HG02943 (cell line): ENCODE data around the gene AGTRAP.

Source experiments
- ATAC-seq: cut with Tn5 transposase; IDR thresholded peaks from one replicate; pipeline ENCODE4 v1.9.1; 2021; ENCODE audit warnings: mild to moderate bottlenecking, low read depth, moderate library complexity; ENCODE audit not compliant: unreplicated experiment

AGTRAP gene

GRCh38 chr1:11795238-11795890, 59.4 kb downstream of the AGTRAP start:
- no peak for ATAC-seq

- no peak for ATAC-seq
Measured at GRCh38 chr1:11796036-11796828, 60.3 kb downstream of the AGTRAP start.

- ATAC-seq = no peak
Measured at GRCh38 chr1:11797525-11798216, 61.7 kb downstream of the AGTRAP start.

- no peak for ATAC-seq
Measured at GRCh38 chr1:11799099-11799498, 63.2 kb downstream of the AGTRAP start.

GRCh38 chr1:11799896-11800295, 64.0 kb downstream of the AGTRAP start:
- no peak for ATAC-seq

- ATAC-seq = no peak
Measured at GRCh38 chr1:11800391-11800755, 64.4 kb downstream of the AGTRAP start.
